ENCODE data around the gene ABCF2. TPM values are rescaled to one million over a fixed set of nuclear protein-coding genes. Genes with fewer than 3 reads are reported as not detected.

The ABCF2 gene
- total RNA-seq, 4 donors from 2014 or later: 10.0 to 30.8 (median 27.8) TPM

- no peak for TF ChIP-seq CTCF (IDR thresholded peaks at IDR 0.05)
- TF ChIP-seq EP300 (IDR thresholded peaks at IDR 0.05; ENCODE audit: low read depth): no peak
- no peak for TF ChIP-seq POLR2A (IDR thresholded peaks at IDR 0.05)
- no peak for TF ChIP-seq POLR2AphosphoS5 (IDR thresholded peaks at IDR 0.05)
- Histone ChIP-seq H3K4me3 (no peak overlapping the region), H3K27me3 (peaks cover 4% of the 10 kb centered on the region), H3K9me3 (no peaks in the 10 kb centered on the region), H3K27ac (no peak overlapping the region), H3K36me3 (no peaks in the 10 kb centered on the region), H3K4me1 (no peaks in the 10 kb centered on the region)
- DNase-seq: no peak
- intact Hi-C loops (cut with DNase I; ENCODE audit: low total_unique reads): no loop called here
- in situ Hi-C loops (cut with MboI; ENCODE audit: low pct_ligation_motif_present in 1 of 4, low pct_unique_long_range_greater_than_20kb in 1 of 4, low sequenced_read_pairs in 3 of 4): no loop called here
- WGBS, 2 donors (ENCODE audit: low coverage in 1 of 2): 74 to 80% methylated on average over 1 to 7 of the region's 7 CpGs
Measured at GRCh38 chr7:151194188-151194587, 32.8 kb downstream of the ABCF2 start.

GRCh38 chr7:151193203-151193978 is 33.6 kb downstream of the ABCF2 start:
- peaks cover 4% of the 10 kb centered on the region for H3K27me3 ChIP-seq
- WGBS, 2 donors (ENCODE audit: low coverage in 1 of 2): 80 to 86% methylated on average over 4 to 14 of the region's 14 CpGs
- H3K36me3 ChIP-seq: no peaks in the 10 kb centered on the region

GRCh38 chr7:151192002-151192539 is 34.9 kb downstream of the ABCF2 start:
- intact Hi-C loops (cut with DNase I; ENCODE audit: low total_unique reads): no loop called here
- no peak for DNase-seq
- Histone ChIP-seq H3K9me3 (no peaks in the 10 kb centered on the region), H3K27me3 (peaks cover 4% of the 10 kb centered on the region), H3K4me3 (no peak overlapping the region), H3K36me3 (no peaks in the 10 kb centered on the region), H3K4me1 (no peaks in the 10 kb centered on the region), H3K27ac (no peak overlapping the region)
- TF ChIP-seq CTCF (IDR thresholded peaks at IDR 0.05) (no peak), EP300 (IDR thresholded peaks at IDR 0.05; ENCODE audit: low read depth) (no peak), POLR2A (IDR thresholded peaks at IDR 0.05) (no peak), POLR2AphosphoS5 (IDR thresholded peaks at IDR 0.05) (no peak)
- WGBS, 2 donors (ENCODE audit: low coverage in 1 of 2): 94% methylated on average over 23 of the region's 23 CpGs; no CpG with 5 or more reads in 1 of the 2 donors
- in situ Hi-C loops (cut with MboI; ENCODE audit: low pct_ligation_motif_present in 1 of 4, low pct_unique_long_range_greater_than_20kb in 1 of 4, low sequenced_read_pairs in 3 of 4): no loop called here

More at GRCh38 chr7:151193203-151193978, 33.6 kb downstream of the ABCF2 start:
- in situ Hi-C loops (cut with MboI; ENCODE audit: low pct_ligation_motif_present in 1 of 4, low pct_unique_long_range_greater_than_20kb in 1 of 4, low sequenced_read_pairs in 3 of 4) (no loop called here), intact Hi-C loops (cut with DNase I; ENCODE audit: low total_unique reads) (no loop called here)
- no peak for DNase-seq
- TF ChIP-seq POLR2A (IDR thresholded peaks at IDR 0.05) (no peak), CTCF (IDR thresholded peaks at IDR 0.05) (no peak), POLR2AphosphoS5 (IDR thresholded peaks at IDR 0.05) (no peak), EP300 (IDR thresholded peaks at IDR 0.05; ENCODE audit: low read depth) (no peak)
- Histone ChIP-seq H3K27ac (no peak overlapping the region), H3K4me1 (no peaks in the 10 kb centered on the region), H3K9me3 (no peaks in the 10 kb centered on the region), H3K4me3 (no peak overlapping the region)

- no peaks in the 10 kb centered on the region for H3K4me1 ChIP-seq
- WGBS, 2 donors (ENCODE audit: low coverage in 1 of 2): 81% methylated on average over 12 of the region's 12 CpGs; no CpG with 5 or more reads in 1 of the 2 donors
- in situ Hi-C loops (cut with MboI; ENCODE audit: low pct_ligation_motif_present in 1 of 4, low pct_unique_long_range_greater_than_20kb in 1 of 4, low sequenced_read_pairs in 3 of 4) (no loop called here), intact Hi-C loops (cut with DNase I; ENCODE audit: low total_unique reads) (no loop called here)
- H3K27ac ChIP-seq: no peak overlapping the region
- no peaks in the 10 kb centered on the region for H3K9me3 ChIP-seq
- no peak overlapping the region for H3K4me3 ChIP-seq
- peaks cover 4% of the 10 kb centered on the region for H3K27me3 ChIP-seq
- H3K36me3 ChIP-seq: no peaks in the 10 kb centered on the region
- no peak for DNase-seq
- TF ChIP-seq CTCF (IDR thresholded peaks at IDR 0.05) (no peak), EP300 (IDR thresholded peaks at IDR 0.05; ENCODE audit: low read depth) (no peak), POLR2AphosphoS5 (IDR thresholded peaks at IDR 0.05) (no peak), POLR2A (IDR thresholded peaks at IDR 0.05) (no peak)
Measured at GRCh38 chr7:151191544-151191943, 35.5 kb downstream of the ABCF2 start.
